HEK293 (cell line): Measurements from ENCODE around the gene OR52I1.

Experiments
- CTCF ChIA-PET: fragments of 350-600 bp; formaldehyde crosslinking; extraction: SDS; loops from one replicate; lab custom pipeline; 2021; ENCODE audit warnings: antibody characterized with exemption; lab: Yijun Ruan, JAX
- POLR2A ChIA-PET: fragments of 300-600 bp; formaldehyde crosslinking; extraction: SDS; loops from one replicate; lab custom pipeline; 2020; ENCODE audit warnings: antibody characterized with exemption, inconsistent platforms; lab: Yijun Ruan, JAX
- H3K27ac ChIP-seq: fragments of 200-500 bp; sonication (Bioruptor generic); 2 replicates; pipeline ENCODE4 v1.5.1; 2014; ENCODE audit warnings: low read depth, low read length, control low read depth, inconsistent platforms; ENCODE audit errors: extremely low read depth
- H3K36me3 ChIP-seq, 2 experiments: fragments of 200-500 bp in 1 of 2; sonication (Bioruptor generic) in 1 of 2; 1 replicate in 1 of 2; 2 replicates in 1 of 2; pipeline ENCODE4 v1.5.1; 2014 to 2017; ENCODE audit warnings: inconsistent platforms in 2 of 2, low read length in 2 of 2; ENCODE audit not compliant: control insufficient read depth in 2 of 2, insufficient read depth in 1 of 2
- H3K4me1 ChIP-seq: fragments of 200-500 bp; sonication (Bioruptor generic); 2 replicates; pipeline ENCODE4 v1.5.1; 2014; ENCODE audit warnings: mild to moderate bottlenecking, low read length, inconsistent platforms; ENCODE audit not compliant: control insufficient read depth, insufficient read depth
- H3K4me3 ChIP-seq: 2 replicates; pipeline ENCODE4 v1.5.1; 2011; ENCODE audit warnings: low read depth, mild to moderate bottlenecking, control low read depth, low read length, moderate library complexity
- H3K9me3 ChIP-seq: fragments of 200-500 bp; sonication (Bioruptor generic); 2 replicates; pipeline ENCODE4 v1.5.1; 2014; ENCODE audit warnings: low read depth, low read length, inconsistent platforms; ENCODE audit not compliant: control insufficient read depth, insufficient read depth
- GLIS2 ChIP-seq: fragments of 450-650 bp; formaldehyde crosslinking; IDR thresholded peaks from 2 replicates; pipeline ENCODE4 v1.5.1; 2016; ENCODE audit warnings: missing biosample characterization, missing genetic modification characterization
- MEIS1 ChIP-seq: sonication (generic); formaldehyde crosslinking; IDR thresholded peaks from 2 replicates; pipeline ENCODE4 v1.8.1; 2022; ENCODE audit warnings: missing genetic modification reagents, mild to moderate bottlenecking, borderline replicate concordance
- MZF1 ChIP-seq: fragments of 450-650 bp; formaldehyde crosslinking; IDR thresholded peaks from 2 replicates; pipeline ENCODE4 v1.5.1; 2017; ENCODE audit warnings: missing biosample characterization, missing genetic modification characterization, borderline replicate concordance
- SETDB1 ChIP-seq: IDR thresholded peaks from one replicate; pipeline ENCODE4 v1.6.1; 2017; ENCODE audit warnings: mild to moderate bottlenecking, low read length, moderate library complexity, mixed read lengths; ENCODE audit not compliant: insufficient read length
- ZNF112 ChIP-seq: fragments of 450-650 bp; formaldehyde crosslinking; IDR thresholded peaks from 2 replicates; pipeline ENCODE4 v1.5.0; 2017; ENCODE audit warnings: missing biosample characterization, missing genetic modification characterization
- ZNF114 ChIP-seq: fragments of 450-650 bp; formaldehyde crosslinking; IDR thresholded peaks from 2 replicates; pipeline ENCODE4 v1.5.0; 2017; ENCODE audit warnings: missing biosample characterization, missing genetic modification characterization
- ZNF140 ChIP-seq: fragments of 450-650 bp; formaldehyde crosslinking; IDR thresholded peaks from 2 replicates; pipeline ENCODE4 v1.5.1; 2016; ENCODE audit warnings: missing biosample characterization, missing genetic modification characterization
- ZNF16 ChIP-seq: fragments of 450-650 bp; formaldehyde crosslinking; IDR thresholded peaks from 2 replicates; pipeline ENCODE4 v1.5.1; 2016; ENCODE audit warnings: low read depth, missing biosample characterization, missing genetic modification characterization
- ZNF2 ChIP-seq: fragments of 450-650 bp; formaldehyde crosslinking; IDR thresholded peaks from 2 replicates; pipeline ENCODE4 v1.5.1; 2016; ENCODE audit warnings: missing biosample characterization, missing genetic modification characterization
- ZNF23 ChIP-seq: fragments of 450-650 bp; formaldehyde crosslinking; IDR thresholded peaks from 2 replicates; pipeline ENCODE4 v1.5.1; 2016; ENCODE audit warnings: missing biosample characterization, missing genetic modification characterization, borderline replicate concordance
- ZNF600 ChIP-seq: fragments of 450-650 bp; formaldehyde crosslinking; IDR thresholded peaks from 2 replicates; pipeline ENCODE4 v1.5.1; 2016; ENCODE audit warnings: missing biosample characterization, missing genetic modification characterization
- ZNF654 ChIP-seq: fragments of 450-650 bp; formaldehyde crosslinking; IDR thresholded peaks from 2 replicates; pipeline ENCODE4 v1.5.1; 2016; ENCODE audit warnings: low read depth, missing biosample characterization, missing genetic modification characterization
- ZNF660 ChIP-seq: fragments of 450-650 bp; IDR thresholded peaks from 2 replicates; pipeline ENCODE4 v1.5.1; 2018; ENCODE audit warnings: missing biosample characterization, mild to moderate bottlenecking, missing genetic modification characterization
- TF ChIP-seq, protein P1 (sequence below): fragments of 450-650 bp; formaldehyde crosslinking; IDR thresholded peaks from 2 replicates; pipeline ENCODE4 v1.5.1; 2017; ENCODE audit warnings: missing biosample characterization, missing genetic modification characterization
- TF ChIP-seq, protein P2 (sequence below): fragments of 450-650 bp; formaldehyde crosslinking; IDR thresholded peaks from 2 replicates; pipeline ENCODE4 v1.5.1; 2016; ENCODE audit warnings: missing biosample characterization, missing genetic modification characterization
- TF ChIP-seq, protein P3 (sequence below): fragments of 450-650 bp; formaldehyde crosslinking; IDR thresholded peaks from 2 replicates; pipeline ENCODE4 v1.5.1; 2016; ENCODE audit warnings: missing biosample characterization, missing genetic modification characterization
- TF ChIP-seq, protein P4 (sequence below): fragments of 450-650 bp; formaldehyde crosslinking; IDR thresholded peaks from 2 replicates; pipeline ENCODE4 v1.5.1; 2016; ENCODE audit warnings: missing biosample characterization, missing genetic modification characterization, low read depth

Gene OR52I1

DNA sequence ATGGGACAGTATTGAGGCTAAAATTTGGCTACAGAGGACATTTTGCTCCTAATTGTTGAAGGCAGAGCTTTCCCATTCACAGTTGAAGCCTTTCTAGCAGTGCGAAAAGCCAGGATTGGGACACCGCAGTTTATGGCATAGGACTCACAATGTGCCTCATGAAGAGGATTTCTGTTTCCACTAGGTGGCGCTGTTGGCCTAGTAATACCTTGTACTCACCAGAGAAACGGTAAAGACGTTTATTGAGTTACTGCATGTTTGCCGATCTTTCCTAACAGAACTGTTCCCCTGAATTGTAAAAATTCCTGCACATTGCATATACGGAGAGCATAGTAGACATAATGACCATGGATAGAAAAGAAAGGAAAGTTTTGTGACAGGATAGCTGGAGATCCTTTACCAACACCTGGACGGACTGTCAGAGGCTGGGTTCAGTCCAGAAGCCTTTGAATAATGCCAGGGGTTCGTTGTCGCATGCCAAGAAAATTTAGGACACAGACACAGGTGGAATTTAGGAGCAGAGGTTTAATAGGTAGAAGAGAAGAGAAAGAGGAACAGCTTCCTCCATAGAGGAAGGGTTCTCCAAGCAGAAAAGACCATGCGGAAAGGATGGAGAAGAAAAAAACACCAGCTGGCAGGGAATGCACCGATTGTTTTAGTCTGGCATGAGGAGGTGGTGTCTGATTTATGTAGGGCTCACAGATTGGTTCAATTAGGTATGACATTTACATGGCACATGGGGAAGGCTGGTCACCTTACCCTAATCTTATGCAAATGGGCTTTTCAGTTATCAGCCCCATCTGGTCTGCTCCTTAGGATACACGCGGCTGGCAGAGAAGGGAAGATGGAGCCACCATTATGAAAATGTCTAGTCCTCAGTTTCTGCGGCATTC lies 32.6 kb downstream of the OR52I1 start:
- Histone ChIP-seq H3K4me1 (no peaks in the 10 kb centered on the region), H3K36me3 (no peaks in the 10 kb centered on the region), H3K27ac (no peak overlapping the region), H3K4me3 (no peak overlapping the region), H3K9me3 (no peaks in the 10 kb centered on the region)
- CTCF ChIA-PET, result interaction anchor here (0.5 to 4.8 kb wide), 32 partner anchors 9 to 1723 kb away, joined by 3 to 42 read pairs (median 3); partner anchors contain the start of genes OR51D1, OR51F2, TRIM21 and TRIM68
- POLR2A ChIA-PET, result interaction anchor here (1.4 kb wide), 1 partner anchor 19 kb away, joined by 4 read pairs; the partner anchor contains the start of gene TRIM68
- TF ChIP-seq ZNF660 (tag by site-specific recombination) (0 out of 2 replicates have a peak, but pooled peaks have one; percentile 32), ZNF2 (tag by site-specific recombination) (peak; percentile 78), MEIS1 (CRISPR knock-in tag) (no peak), ZNF654 (peak; percentile 91), ZNF140 (no peak)
- TF ChIP-seq, protein P1, sequence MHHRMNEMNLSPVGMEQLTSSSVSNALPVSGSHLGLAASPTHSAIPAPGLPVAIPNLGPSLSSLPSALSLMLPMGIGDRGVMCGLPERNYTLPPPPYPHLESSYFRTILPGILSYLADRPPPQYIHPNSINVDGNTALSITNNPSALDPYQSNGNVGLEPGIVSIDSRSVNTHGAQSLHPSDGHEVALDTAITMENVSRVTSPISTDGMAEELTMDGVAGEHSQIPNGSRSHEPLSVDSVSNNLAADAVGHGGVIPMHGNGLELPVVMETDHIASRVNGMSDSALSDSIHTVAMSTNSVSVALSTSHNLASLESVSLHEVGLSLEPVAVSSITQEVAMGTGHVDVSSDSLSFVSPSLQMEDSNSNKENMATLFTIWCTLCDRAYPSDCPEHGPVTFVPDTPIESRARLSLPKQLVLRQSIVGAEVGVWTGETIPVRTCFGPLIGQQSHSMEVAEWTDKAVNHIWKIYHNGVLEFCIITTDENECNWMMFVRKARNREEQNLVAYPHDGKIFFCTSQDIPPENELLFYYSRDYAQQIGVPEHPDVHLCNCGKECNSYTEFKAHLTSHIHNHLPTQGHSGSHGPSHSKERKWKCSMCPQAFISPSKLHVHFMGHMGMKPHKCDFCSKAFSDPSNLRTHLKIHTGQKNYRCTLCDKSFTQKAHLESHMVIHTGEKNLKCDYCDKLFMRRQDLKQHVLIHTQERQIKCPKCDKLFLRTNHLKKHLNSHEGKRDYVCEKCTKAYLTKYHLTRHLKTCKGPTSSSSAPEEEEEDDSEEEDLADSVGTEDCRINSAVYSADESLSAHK, result no peak

DNA sequence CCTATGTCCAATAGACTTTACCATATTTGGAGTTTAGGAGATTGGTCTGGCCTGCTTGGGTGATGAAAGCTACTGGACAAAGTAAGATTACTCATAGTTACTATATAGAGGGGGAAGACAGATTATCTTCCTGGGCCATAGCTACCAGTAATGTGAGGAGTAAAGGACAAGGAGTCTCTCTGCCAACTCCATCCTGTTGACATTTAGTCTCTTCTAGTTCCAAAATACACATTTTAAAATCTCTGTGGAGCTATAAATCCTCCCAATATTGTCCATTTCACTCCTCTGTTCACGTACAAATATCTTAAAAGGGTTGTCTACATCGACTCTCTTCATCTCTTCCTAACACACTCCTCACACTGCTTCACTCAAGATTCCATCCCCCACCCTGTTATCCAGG lies 42.3 kb downstream of the OR52I1 start:
- Histone ChIP-seq H3K4me3 (no peak overlapping the region), H3K27ac (no peak overlapping the region), H3K4me1 (no peaks in the 10 kb centered on the region), H3K9me3 (no peaks in the 10 kb centered on the region), H3K36me3 (no peaks in the 10 kb centered on the region)
- POLR2A ChIA-PET, result no interaction called here
- TF ChIP-seq GLIS2 (tag by site-specific recombination) (no peak), ZNF600 (tag by site-specific recombination) (no peak), ZNF114 (no peak), MZF1 (tag by site-specific recombination) (no peak), SETDB1 (no peak), ZNF16 (tag by site-specific recombination) (no peak), ZNF23 (tag by site-specific recombination) (no peak), ZNF112 (no peak)
- TF ChIP-seq, protein P2, sequence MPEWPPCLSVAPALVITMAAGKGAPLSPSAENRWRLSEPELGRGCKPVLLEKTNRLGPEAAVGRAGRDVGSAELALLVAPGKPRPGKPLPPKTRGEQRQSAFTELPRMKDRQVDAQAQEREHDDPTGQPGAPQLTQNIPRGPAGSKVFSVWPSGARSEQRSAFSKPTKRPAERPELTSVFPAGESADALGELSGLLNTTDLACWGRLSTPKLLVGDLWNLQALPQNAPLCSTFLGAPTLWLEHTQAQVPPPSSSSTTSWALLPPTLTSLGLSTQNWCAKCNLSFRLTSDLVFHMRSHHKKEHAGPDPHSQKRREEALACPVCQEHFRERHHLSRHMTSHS (tag by site-specific recombination), result no peak
- TF ChIP-seq, protein P3, sequence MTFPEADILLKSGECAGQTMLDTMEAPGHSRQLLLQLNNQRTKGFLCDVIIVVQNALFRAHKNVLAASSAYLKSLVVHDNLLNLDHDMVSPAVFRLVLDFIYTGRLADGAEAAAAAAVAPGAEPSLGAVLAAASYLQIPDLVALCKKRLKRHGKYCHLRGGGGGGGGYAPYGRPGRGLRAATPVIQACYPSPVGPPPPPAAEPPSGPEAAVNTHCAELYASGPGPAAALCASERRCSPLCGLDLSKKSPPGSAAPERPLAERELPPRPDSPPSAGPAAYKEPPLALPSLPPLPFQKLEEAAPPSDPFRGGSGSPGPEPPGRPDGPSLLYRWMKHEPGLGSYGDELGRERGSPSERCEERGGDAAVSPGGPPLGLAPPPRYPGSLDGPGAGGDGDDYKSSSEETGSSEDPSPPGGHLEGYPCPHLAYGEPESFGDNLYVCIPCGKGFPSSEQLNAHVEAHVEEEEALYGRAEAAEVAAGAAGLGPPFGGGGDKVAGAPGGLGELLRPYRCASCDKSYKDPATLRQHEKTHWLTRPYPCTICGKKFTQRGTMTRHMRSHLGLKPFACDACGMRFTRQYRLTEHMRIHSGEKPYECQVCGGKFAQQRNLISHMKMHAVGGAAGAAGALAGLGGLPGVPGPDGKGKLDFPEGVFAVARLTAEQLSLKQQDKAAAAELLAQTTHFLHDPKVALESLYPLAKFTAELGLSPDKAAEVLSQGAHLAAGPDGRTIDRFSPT (tag by site-specific recombination), result no peak
- TF ChIP-seq, protein P4, sequence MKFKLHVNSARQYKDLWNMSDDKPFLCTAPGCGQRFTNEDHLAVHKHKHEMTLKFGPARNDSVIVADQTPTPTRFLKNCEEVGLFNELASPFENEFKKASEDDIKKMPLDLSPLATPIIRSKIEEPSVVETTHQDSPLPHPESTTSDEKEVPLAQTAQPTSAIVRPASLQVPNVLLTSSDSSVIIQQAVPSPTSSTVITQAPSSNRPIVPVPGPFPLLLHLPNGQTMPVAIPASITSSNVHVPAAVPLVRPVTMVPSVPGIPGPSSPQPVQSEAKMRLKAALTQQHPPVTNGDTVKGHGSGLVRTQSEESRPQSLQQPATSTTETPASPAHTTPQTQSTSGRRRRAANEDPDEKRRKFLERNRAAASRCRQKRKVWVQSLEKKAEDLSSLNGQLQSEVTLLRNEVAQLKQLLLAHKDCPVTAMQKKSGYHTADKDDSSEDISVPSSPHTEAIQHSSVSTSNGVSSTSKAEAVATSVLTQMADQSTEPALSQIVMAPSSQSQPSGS, result no peak
- CTCF ChIA-PET, result interaction anchor here (0.6 to 4.3 kb wide), 27 partner anchors 9 to 1226 kb away, joined by 3 to 42 read pairs (median 4); no protein-coding TSS in a partner anchor
